ENCODE results near the gene PRODH. TPM values are rescaled to one million over a fixed set of nuclear protein-coding genes. Genes with fewer than 3 reads are reported as not detected.
"Not testable (repeated sequence)": the region's sequence is repeated elsewhere in the genome, so short reads cannot be mapped to it uniquely, and the experiment has no call there.

PRODH gene
- total and polyA plus RNA-seq, 7 donors, result 1.6 to 52.6 (median 11.3) TPM

DNA sequence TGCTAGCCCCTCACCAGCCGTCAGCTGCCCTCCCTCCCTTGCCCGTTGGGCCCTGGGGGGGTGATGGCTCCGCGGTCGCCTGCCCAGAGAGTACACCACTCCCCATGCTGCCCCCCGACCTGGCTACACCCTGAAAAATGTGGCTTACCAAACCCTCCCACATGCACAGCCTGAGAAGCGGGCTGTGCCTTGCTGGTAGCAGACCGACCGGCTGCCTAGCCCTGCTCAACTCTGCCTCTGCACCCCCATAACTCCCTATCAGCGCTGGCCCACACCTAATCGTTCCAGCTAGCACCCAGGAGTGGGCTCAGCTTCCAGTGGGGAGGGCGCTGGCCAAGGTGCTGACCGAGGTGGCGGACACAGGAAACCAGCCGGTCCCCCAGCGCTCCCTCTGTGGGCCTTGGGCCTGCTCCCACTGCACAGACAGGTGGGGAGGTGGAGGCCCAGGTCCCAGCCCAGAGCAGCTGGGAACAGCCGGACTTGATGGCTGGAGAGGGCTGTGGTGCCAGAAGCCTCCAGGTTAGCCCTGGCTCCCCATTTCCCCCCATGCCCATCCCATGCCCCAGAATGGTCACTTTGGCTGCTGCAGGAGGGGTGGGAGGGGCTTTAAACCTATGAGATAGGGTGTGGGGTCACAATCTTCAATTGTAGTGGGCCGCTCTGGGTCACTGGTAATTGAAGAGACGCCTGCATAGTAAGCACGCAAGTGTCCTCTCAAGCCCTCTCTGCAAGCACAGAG, 32.1 kb upstream of the PRODH start:
- peak in 1 of 2 donors; percentile 61 for DNase-seq
- no peaks in the 10 kb centered on the region for H3K4me1 ChIP-seq
- H3K9me3 ChIP-seq, result no peaks in the 10 kb centered on the region
- H3K27ac ChIP-seq, result no peak overlapping the region
- 42 to 52% (median 50%) methylated on average over 19 to 20 of the region's 20 CpGs for WGBS, 3 donors
- no peak overlapping the region for H3K4me3 ChIP-seq
- peaks cover 0 to 35% (median 10%) of the 10 kb centered on the region in 3 donors for H3K27me3 ChIP-seq (ENCODE audit: insufficient read depth in 3 of 3, low read length in 2 of 3)
- no peak for TF ChIP-seq CTCF (IDR thresholded peaks at IDR 0.05)
- ATAC-seq, result peak in 1 of 4 donors; percentile 21
- intact Hi-C loops (cut with DNase I), result loop anchor here in 1 of 2 donors (10.0 kb wide), 1 partner anchor 47 kb away; no protein-coding TSS in a partner anchor
- no peaks in the 10 kb centered on the region for H3K36me3 ChIP-seq (ENCODE audit: insufficient read depth in 1 of 2, low read depth in 1 of 2)

DNA sequence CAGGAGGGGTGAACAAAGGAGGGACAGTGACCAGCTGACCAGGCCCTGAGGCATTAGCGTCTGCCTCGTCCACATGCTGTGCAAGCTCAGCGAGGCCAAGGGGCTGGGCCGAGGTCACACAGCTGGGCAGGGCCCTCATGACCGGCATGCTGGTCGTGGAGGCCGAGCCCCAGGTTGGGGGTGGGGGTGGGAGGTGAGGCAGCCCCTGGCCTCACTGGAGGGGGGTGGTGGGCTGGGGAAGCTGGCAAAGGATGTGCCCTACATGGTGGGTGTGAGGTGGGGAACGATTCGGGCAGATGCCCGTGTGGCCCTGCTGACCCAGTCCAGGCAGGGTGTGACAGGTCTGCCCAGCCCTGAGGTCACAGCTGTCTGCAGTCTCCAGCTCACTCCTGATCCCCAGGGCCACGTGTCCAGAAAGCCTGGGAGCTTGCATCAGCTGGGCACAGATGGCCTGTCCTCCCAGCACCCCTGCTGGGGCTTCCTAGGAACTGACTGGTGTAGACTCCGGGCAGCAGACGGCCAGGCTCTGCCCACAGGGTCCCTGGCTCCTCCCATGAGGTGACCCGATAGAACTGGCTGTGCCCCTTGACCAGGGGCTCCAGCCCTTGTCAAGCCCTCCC, 31.4 kb upstream of the PRODH start:
- H3K4me3 ChIP-seq; H3K36me3 ChIP-seq (ENCODE audit: insufficient read depth in 1 of 2, low read depth in 1 of 2); H3K9me3 ChIP-seq; H3K4me1 ChIP-seq; H3K27ac ChIP-seq: not testable (repeated sequence)
- peaks cover 0 to 35% (median 10%) of the 10 kb centered on the region in 3 donors for H3K27me3 ChIP-seq (ENCODE audit: insufficient read depth in 3 of 3, low read length in 2 of 3)
- peak; percentile 93 to 96 (median 94) for ATAC-seq
- 29 to 33% (median 31%) methylated on average over 14 of the region's 14 CpGs for WGBS, 3 donors
- DNase-seq, result peak; percentile 47 to 61
- intact Hi-C loops (cut with DNase I), result loop anchor here in 1 of 2 donors (10.0 kb wide), 1 partner anchor 47 kb away; no protein-coding TSS in a partner anchor

DNA sequence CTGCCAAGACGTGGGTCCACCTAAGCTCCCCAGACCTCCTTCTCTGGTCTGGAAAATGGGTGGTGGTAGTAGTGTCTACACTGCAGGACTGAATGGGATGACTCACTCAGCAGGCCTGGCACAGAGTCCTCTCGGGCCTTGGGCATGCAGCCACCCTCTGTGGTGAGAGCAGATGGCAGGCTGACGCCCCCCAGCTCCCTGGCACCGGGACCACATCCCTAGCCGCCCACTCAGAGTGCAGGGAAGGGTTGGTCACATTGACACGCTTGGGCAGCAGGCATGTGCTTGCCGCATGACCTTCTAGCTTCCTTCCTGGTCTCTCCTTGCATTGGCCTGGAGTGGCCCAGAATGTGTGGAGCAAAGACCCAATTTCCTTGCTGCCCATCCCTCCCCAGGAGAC, 30.7 kb upstream of the PRODH start:
- H3K4me1 ChIP-seq, result no peaks in the 10 kb centered on the region
- no peak for TF ChIP-seq CTCF (IDR thresholded peaks at IDR 0.05)
- ATAC-seq (no peak), DNase-seq (peak in 1 of 2 donors; percentile 23)
- H3K9me3 ChIP-seq, result no peaks in the 10 kb centered on the region
- no peak overlapping the region for H3K4me3 ChIP-seq
- H3K36me3 ChIP-seq (ENCODE audit: insufficient read depth in 1 of 2, low read depth in 1 of 2), result no peaks in the 10 kb centered on the region
- peaks cover 0 to 35% (median 8%) of the 10 kb centered on the region in 3 donors for H3K27me3 ChIP-seq (ENCODE audit: insufficient read depth in 3 of 3, low read length in 2 of 3)
- WGBS, 3 donors, result 36 to 46% (median 42%) methylated on average over 7 of the region's 7 CpGs
- intact Hi-C loops (cut with DNase I), result loop anchor here in 1 of 2 donors (10.0 kb wide), 1 partner anchor 48 kb away; no protein-coding TSS in a partner anchor
- H3K27ac ChIP-seq, result no peak overlapping the region

GRCh38 chr22:18965526-18966421, 29.7 kb upstream of the PRODH start:
- Histone ChIP-seq H3K27me3 (ENCODE audit: insufficient read depth in 3 of 3, low read length in 2 of 3) (peaks cover 0 to 27% (median 6%) of the 10 kb centered on the region in 3 donors), H3K27ac (no peak overlapping the region), H3K4me1 (no peaks in the 10 kb centered on the region), H3K9me3 (no peaks in the 10 kb centered on the region), H3K4me3 (no peak overlapping the region), H3K36me3 (ENCODE audit: insufficient read depth in 1 of 2, low read depth in 1 of 2) (no peaks in the 10 kb centered on the region)
- DNase-seq (peak in 1 of 2 donors; percentile 36), ATAC-seq (no peak)
- WGBS, 3 donors, result 76 to 87% (median 77%) methylated on average over 13 to 14 of the region's 14 CpGs
- intact Hi-C loops (cut with DNase I), result loop anchor here in 1 of 2 donors (10.0 kb wide), 1 partner anchor 49 kb away; no protein-coding TSS in a partner anchor
- no peak for TF ChIP-seq CTCF (IDR thresholded peaks at IDR 0.05)

DNA sequence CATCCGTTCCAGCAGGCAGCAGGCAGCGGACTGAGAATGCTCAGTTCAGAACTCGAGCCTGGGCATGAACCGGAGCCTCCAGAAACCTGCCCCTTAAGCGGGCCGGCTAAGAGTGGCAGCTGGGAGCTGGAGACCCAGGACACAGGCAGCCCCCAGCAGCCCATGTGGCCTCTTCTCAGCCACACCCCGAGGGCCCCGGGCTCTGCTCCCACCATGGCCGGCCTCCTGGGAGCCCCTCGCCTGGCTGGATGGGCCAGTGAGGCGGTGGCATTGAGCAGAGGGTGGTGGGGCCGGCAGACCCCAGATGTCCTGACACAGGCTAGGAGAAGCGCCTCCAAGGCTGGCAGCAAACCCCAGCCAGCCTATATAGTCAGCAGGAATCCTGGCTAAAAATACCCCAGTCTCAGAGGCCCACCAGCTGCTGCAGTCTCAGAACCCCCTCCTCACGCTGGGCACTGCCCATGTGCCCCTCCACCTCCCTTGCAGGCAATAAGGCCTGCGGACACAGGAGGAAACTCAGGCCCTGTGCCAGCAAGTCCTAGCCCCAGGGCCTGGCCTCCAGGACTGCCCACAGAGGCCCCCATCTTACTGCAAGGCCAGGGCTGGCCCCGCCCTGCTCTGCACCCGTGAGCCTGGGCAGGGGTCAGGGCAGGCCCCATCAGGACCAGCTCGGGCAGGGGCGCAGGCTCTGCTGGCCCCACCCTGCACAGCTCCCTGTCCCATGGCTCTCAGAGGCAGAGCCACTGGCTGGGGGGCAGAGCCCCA, 28.6 kb upstream of the PRODH start:
- ATAC-seq; H3K4me3 ChIP-seq; H3K27ac ChIP-seq; H3K36me3 ChIP-seq (ENCODE audit: insufficient read depth in 1 of 2, low read depth in 1 of 2); H3K9me3 ChIP-seq; H3K4me1 ChIP-seq: not testable (repeated sequence)
- intact Hi-C loops (cut with DNase I), result loop anchor here in 1 of 2 donors (10.0 kb wide), 1 partner anchor 50 kb away; no protein-coding TSS in a partner anchor
- 73 to 75% (median 74%) methylated on average over 15 to 17 of the region's 19 CpGs for WGBS, 3 donors
- DNase-seq, result peak in 1 of 2 donors; percentile 48
- peaks cover 0 to 20% (median 2%) of the 10 kb centered on the region in 3 donors for H3K27me3 ChIP-seq (ENCODE audit: insufficient read depth in 3 of 3, low read length in 2 of 3)

- H3K36me3 ChIP-seq (ENCODE audit: insufficient read depth in 1 of 2, low read depth in 1 of 2); H3K9me3 ChIP-seq; H3K27ac ChIP-seq; ATAC-seq; H3K4me1 ChIP-seq; H3K4me3 ChIP-seq: not testable (repeated sequence)
- DNase-seq, result peak in 1 of 2 donors; percentile 35
- H3K27me3 ChIP-seq (ENCODE audit: insufficient read depth in 3 of 3, low read length in 2 of 3), result peaks cover 0 to 14% (median 0%) of the 10 kb centered on the region in 3 donors
- WGBS, 3 donors, result 84 to 86% (median 85%) methylated on average over 9 to 10 of the region's 10 CpGs
- intact Hi-C loops (cut with DNase I), result loop anchor here in 1 of 2 donors (10.0 kb wide), 1 partner anchor 51 kb away; no protein-coding TSS in a partner anchor
Measured at GRCh38 chr22:18964051-18964450, 28.0 kb upstream of the PRODH start.
